Astrocyte of the cerebellum (primary cell): ENCODE measurements around the gene CUX1.

ENCODE experiments used
- DNase-seq: peaks from one replicate; pipeline ENCODE4 v3.0.0-alpha.2; 2011; ENCODE audit warnings: low read depth
- H3K4me3 ChIP-seq: 2 replicates; pipeline ENCODE4 v1.5.1; 2011; ENCODE audit warnings: mild to moderate bottlenecking, low read depth, low read length, moderate library complexity
- CTCF ChIP-seq: IDR thresholded peaks from 2 replicates; pipeline ENCODE4 v1.5.1; 2012; ENCODE audit warnings: low read length, low read depth, moderate library complexity, mild to moderate bottlenecking; ENCODE audit errors: missing control alignments
- in situ Hi-C: cut with HindIII; loops from 2 replicates; pipeline ENCODE4 v1.10.0; 2017; ENCODE audit warnings: low sequenced_read_pairs

The CUX1 gene

GRCh38 chr7:102286237-102287110 is 469.0 kb downstream of the CUX1 start, which contains the start of gene SH2B2:
TSS of gene SH2B2 (plus strand) at chr7:102286868. CDS start at chr7:102300551, 13,683 bp downstream.
- peak within 1 kb of the TSS; percentile 67 for H3K4me3 ChIP-seq
- no peak for DNase-seq
- no peak for TF ChIP-seq CTCF
- in situ Hi-C loops, result loop anchor here (10.0 kb wide), 1 partner anchor 128 kb away; no protein-coding TSS in a partner anchor

DNA sequence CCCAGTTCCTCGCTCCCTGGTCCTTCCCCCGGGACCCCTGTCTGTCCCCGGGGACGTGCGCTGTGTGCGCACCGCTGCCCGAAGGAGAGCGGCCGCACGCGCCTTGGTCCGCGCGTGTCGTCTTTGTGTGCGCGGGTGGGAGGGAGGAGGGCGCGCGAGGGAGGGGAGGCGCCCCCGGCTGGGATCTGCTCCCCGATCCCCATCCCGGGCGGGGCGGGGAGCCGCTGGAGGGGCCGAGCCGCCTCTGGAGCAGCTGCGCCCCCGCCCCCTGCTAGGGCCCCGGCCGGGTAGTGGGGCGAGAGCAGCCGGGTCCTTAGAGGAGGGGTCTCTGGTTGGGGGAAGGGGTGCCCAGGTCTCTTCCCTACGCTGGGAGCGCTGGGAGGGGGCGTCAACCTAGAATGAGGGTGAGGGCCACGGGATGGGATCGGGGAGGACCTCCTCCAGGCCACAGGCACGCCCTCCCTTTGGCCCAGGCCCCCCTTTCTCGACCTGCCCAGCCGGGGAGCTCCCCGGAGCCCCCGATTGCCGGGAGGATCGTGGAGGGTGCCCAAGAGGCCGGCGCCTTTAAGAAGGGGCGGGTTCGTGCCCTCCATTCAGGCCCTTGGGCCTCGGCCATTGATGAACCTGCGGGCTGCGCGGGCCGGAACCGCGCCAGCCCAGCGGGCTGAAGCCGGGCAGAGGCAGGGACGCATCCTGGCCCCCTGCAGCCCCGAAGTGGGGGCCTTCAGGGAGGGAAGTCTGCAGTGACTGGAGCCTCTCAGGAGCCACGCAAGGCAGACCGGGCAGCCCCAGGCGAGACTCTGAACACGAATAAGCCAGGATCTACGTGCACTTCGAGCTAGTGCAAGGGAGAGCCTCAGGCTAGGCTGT is 469.9 kb downstream of the CUX1 start:
- no peak for DNase-seq
- peak overlapping the region; percentile 67 for H3K4me3 ChIP-seq
- in situ Hi-C loops, result loop anchor here (10.0 kb wide), 1 partner anchor 127 kb away; no protein-coding TSS in a partner anchor
- TF ChIP-seq CTCF, result no peak

DNA sequence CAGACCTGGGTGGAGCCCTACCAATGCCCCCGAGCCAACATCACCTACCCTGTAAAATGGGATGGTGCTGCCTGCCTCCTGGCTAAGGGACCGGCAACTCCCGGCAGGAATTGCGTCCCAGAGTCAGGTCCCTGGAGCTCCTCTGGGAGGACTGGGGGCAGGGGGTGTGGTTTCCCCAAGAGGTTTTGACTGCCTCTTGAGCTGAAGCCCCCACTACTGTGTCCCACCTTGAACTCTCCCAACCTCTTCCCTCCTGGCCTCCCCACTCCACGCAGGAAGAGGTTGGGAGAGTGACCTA is 470.5 kb downstream of the CUX1 start:
- no peak for DNase-seq
- in situ Hi-C loops, result loop anchor here (10.0 kb wide), 1 partner anchor 127 kb away; no protein-coding TSS in a partner anchor
- no peak for TF ChIP-seq CTCF
- peak overlapping the region; percentile 67 for H3K4me3 ChIP-seq

- TF ChIP-seq CTCF, result no peak
Observed at GRCh38 chr7:102288285-102288930, 471.0 kb downstream of the CUX1 start.

DNA sequence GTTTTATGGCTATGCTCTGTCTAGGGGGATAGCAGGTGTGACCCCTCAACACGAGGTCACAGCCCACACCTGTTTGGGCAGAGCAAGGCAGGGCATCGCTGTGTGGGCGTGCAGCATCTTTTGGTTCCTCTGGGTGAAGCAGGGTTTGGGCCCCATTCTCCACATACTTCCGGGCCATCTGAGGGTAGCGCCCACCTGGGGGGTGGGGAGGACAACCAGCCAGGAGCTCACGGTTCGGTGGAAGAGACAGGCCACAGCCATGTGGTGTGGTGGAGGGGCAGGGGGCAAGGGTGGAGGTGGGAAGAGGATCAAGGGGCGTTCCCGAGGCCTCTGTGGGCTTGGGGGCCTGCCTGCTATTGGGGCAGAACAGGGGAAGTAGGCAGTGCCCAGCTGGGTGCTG is 471.6 kb downstream of the CUX1 start:
- DNase-seq, result no peak
- no peak for TF ChIP-seq CTCF
- in situ Hi-C loops, result loop anchor here (10.0 kb wide), 1 partner anchor 126 kb away; no protein-coding TSS in a partner anchor
- no peak overlapping the region for H3K4me3 ChIP-seq

More at GRCh38 chr7:102288285-102288930, 471.0 kb downstream of the CUX1 start:
- in situ Hi-C loops, result loop anchor here (10.0 kb wide), 1 partner anchor 126 kb away; no protein-coding TSS in a partner anchor
- H3K4me3 ChIP-seq, result no peak overlapping the region
- DNase-seq, result no peak
